Pancreas (tissue), 10 donors: Measurements from ENCODE around the gene NPDC1. TPM values are rescaled to one million over a fixed set of nuclear protein-coding genes. Genes with fewer than 3 reads are reported as not detected.

ENCODE experiments used
- ATAC-seq, 4 donors: fragments of 200-7000 bp; cut with Tn5 transposase; one replicate each; pipeline versions ENCODE4 v1.8.0 to v1.9.1; 2020; ENCODE audit warnings: mild to moderate bottlenecking in 4 of 4, moderate library complexity in 4 of 4
- DNase-seq, 6 donors: peaks; one replicate each; pipeline ENCODE4 v3.0.0-alpha.2; 2020
- FAIRE-seq: peaks from 2 replicates; lab custom pipeline; 2012; peaks lifted over from hg19 to GRCh38; lab: Jason Lieb, UNC
- H3K27ac ChIP-seq, 4 donors: fragments of 200-600 bp; sonication (generic); 1 replicate in 3 of 4; 2 replicates in 1 of 4; pipeline versions ENCODE4 v1.5.0 to v1.8.0; 2020
- H3K27me3 ChIP-seq, 4 donors: fragments of 200-600 bp; one replicate each; pipeline ENCODE4 v1.8.0; 2021
- H3K36me3 ChIP-seq, 3 donors: fragments of 200-600 bp; sonication (generic) in 1 of 3; one replicate each; pipeline versions ENCODE4 v1.5.0 to v1.8.0; 2020 to 2021
- H3K4me1 ChIP-seq, 3 donors: fragments of 200-600 bp; one replicate each; pipeline ENCODE4 v1.8.0; 2021
- H3K4me3 ChIP-seq, 4 donors: fragments of 200-600 bp; sonication (generic) in 2 of 4; one replicate each; pipeline versions ENCODE4 v1.5.0 to v1.8.0; 2020 to 2021
- H3K9me3 ChIP-seq, 4 donors: fragments of 200-600 bp; one replicate each; pipeline ENCODE4 v1.8.0; 2021
- CTCF ChIP-seq, 4 donors: fragments of 200-600 bp; sonication (generic) in 3 of 4; IDR thresholded peaks; one replicate each; pipeline versions ENCODE4 v1.5.0 to v1.8.0; 2021; ENCODE audit warnings: antibody characterized with exemption in 4 of 4
- WGBS, 2 donors: extraction: QIAGEN DNeasy Blood & Tissue Kit; methylation state at CpG; one replicate each; pipeline ENCODE4 v1.1.7; 2013; 5-methylcytosine and 5-hydroxymethylcytosine counted together
- intact Hi-C, 3 donors: fragments of 100-400 bp; cut with DNase I; formaldehyde crosslinking; loops; one replicate each; pipeline versions ENCODE4 v1.11.1 to v1.14.2; 2022
- polyA plus RNA-seq, 2 donors: library from polyadenylated mRNA; stranded (reverse); fragments of 200-250 nt; gene quantifications; one replicate each; pipeline ENCODE4 v1.2.3, GENCODE V29; 2013
- total RNA-seq, 6 donors: library from RNA; stranded (reverse); fragmentation: NEBNext Ultra II Directional in 4 of 6; extraction: Animal tissue kit (Norgen Biotek cat#: 25700) in 4 of 6; gene quantifications; one replicate each; pipeline versions ENCODE4 v1.2.1 to v1.2.4, GENCODE V29; 2021 to 2023
- donor health status: healthy with polysubstance abuse.
- donor health status: DM: no; HTN: no; CAD: no; lungs with moderate emphysema.
- donor health status: DM: no; HTN: no; CAD: no.
- donor health status: control.
- donor health status: control.
- donor health status: Bipolar disorder and iron deficiency.
- donor health status: DM: yes; HTN: yes; CAD: no.
- donor health status: DM: no; HTN: no; CAD: no.
- donor health status: DM: no; HTN: no; CAD: no.
- donor health status: DM: yes; HTN: yes; CAD: no.

NPDC1 gene
- total and polyA plus RNA-seq, 8 donors: 31.5 to 328 (median 47.5) TPM

GRCh38 chr9:137067860-137068538 is 22.0 kb upstream of the NPDC1 start:
- FAIRE-seq: no peak
- Histone ChIP-seq H3K27ac (no peak overlapping the region), H3K27me3 (no peaks in the 10 kb centered on the region), H3K36me3 (no peaks in the 10 kb centered on the region), H3K4me3 (no peak overlapping the region), H3K9me3 (no peaks in the 10 kb centered on the region), H3K4me1 (peaks cover 0 to 13% (median 13%) of the 10 kb centered on the region in 3 donors)
- intact Hi-C loops: no loop called here
- 51 to 55% methylated on average over 12 of the region's 12 CpGs for WGBS, 2 donors
- peak; percentile 74 to 94 (median 87) for DNase-seq
- ATAC-seq: peak; percentile 46 to 68 (median 67)
- peak; percentile 64 to 83 (median 74) for TF ChIP-seq CTCF (IDR thresholded peaks at IDR 0.05)

- ATAC-seq (no peak), FAIRE-seq (no peak), DNase-seq (peak in 3 of 6 donors; percentile 47 to 81 (median 60))
- H3K9me3 ChIP-seq: no peaks in the 10 kb centered on the region
- H3K36me3 ChIP-seq: no peaks in the 10 kb centered on the region
- WGBS, 2 donors: 82 to 89% methylated on average over 26 of the region's 26 CpGs
- no peak overlapping the region for H3K4me3 ChIP-seq
- no peaks in the 10 kb centered on the region for H3K27me3 ChIP-seq
- no peak overlapping the region for H3K27ac ChIP-seq
- TF ChIP-seq CTCF (IDR thresholded peaks at IDR 0.05): no peak
- intact Hi-C loops: no loop called here
- H3K4me1 ChIP-seq: peaks cover 0 to 11% (median 10%) of the 10 kb centered on the region in 3 donors
These were observed 20.3 kb upstream of the NPDC1 start for GRCh38 chr9:137066096-137066861.

DNA sequence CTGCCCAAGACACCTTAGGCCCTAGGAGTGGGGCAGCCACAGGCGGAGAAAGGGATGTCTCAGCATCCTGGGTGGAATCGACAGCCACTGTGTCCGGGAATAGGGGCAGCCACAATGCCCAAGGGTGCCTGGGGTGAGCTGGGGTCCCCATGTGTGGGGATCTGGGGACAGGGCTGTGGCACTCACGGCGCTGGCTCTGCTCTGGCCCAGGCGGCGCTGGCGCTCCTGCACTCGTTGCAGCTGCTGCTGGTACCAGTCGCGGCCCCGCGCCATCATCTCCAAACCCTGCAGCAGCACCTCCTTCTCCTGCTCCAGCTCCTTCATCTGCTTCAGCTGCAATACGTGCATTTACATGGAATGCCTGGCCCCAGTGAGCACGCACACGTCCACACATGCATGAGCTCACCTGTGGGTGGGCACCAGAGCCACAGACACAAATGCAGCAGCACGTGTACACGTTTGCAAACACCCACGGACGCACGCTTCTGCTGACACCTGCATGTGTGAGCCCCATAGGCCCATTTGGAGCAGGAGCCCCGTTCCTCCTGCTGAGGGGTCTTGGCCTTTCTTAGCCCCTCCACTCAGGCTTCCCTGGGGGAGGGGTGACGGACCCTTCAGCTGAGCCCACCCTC is 19.5 kb upstream of the NPDC1 start:
- H3K36me3 ChIP-seq: no peaks in the 10 kb centered on the region
- no peak overlapping the region for H3K4me3 ChIP-seq
- no peak for ATAC-seq
- DNase-seq: peak in 3 of 6 donors; percentile 3 to 72 (median 27)
- no peaks in the 10 kb centered on the region for H3K9me3 ChIP-seq
- H3K27me3 ChIP-seq: no peaks in the 10 kb centered on the region
- FAIRE-seq: no peak
- H3K4me1 ChIP-seq: peaks cover 0 to 5% (median 5%) of the 10 kb centered on the region in 3 donors
- no peak overlapping the region for H3K27ac ChIP-seq
- 91 to 92% methylated on average over 23 of the region's 23 CpGs for WGBS, 2 donors
- TF ChIP-seq CTCF (IDR thresholded peaks at IDR 0.05): no peak
- intact Hi-C loops: loop anchor here in 1 of 3 donors (2.0 kb wide), 1 partner anchor 17 kb away; no protein-coding TSS in a partner anchor

GRCh38 chr9:137064880-137065164 is 18.8 kb upstream of the NPDC1 start:
- Histone ChIP-seq H3K9me3 (no peaks in the 10 kb centered on the region), H3K27me3 (no peaks in the 10 kb centered on the region), H3K4me1 (peaks cover 0 to 5% (median 5%) of the 10 kb centered on the region in 3 donors), H3K36me3 (no peaks in the 10 kb centered on the region), H3K4me3 (no peak overlapping the region), H3K27ac (no peak overlapping the region)
- ATAC-seq (no peak), FAIRE-seq (no peak), DNase-seq (peak in 3 of 6 donors; percentile 10 to 79 (median 48))
- intact Hi-C loops: loop anchor here in 1 of 3 donors (2.0 kb wide), 1 partner anchor 16 kb away; no protein-coding TSS in a partner anchor
- no peak for TF ChIP-seq CTCF (IDR thresholded peaks at IDR 0.05)
- 81 to 90% methylated on average over 12 of the region's 12 CpGs for WGBS, 2 donors
